ENCODE measurements around the gene GRB7.
"Not testable (repeated sequence)": the region's sequence is repeated elsewhere in the genome, so short reads cannot be mapped to it uniquely, and the experiment has no call there.

Gene GRB7

DNA sequence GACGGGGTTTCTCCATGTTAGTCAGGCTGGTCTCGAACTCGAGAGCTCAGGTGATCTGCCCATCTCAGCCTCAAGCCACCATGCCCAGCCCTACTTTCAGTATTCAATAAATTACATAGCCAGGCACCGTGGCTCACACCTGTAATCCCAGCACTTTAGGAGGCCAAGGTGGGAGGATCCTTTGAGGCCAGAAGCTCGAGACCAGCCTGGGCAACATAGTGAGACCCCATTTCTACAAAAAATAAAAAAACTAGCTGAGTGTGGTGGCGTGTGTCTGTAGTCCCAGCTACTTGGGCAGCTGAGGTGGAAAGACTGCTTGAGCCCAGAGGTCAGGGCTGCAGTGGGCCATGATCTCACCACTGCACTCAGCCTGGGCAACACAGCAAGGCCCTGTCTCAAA, 15.6 kb upstream of the GRB7 start:
- H3K9me3 ChIP-seq (ENCODE audit: control insufficient read depth, low read length) = no peaks in the 10 kb centered on the region
- peaks cover 66% of the 10 kb centered on the region for H3K36me3 ChIP-seq (ENCODE audit: control insufficient read depth, insufficient read depth, low read length)
- no peak overlapping the region for H3K27ac ChIP-seq (ENCODE audit: low read depth, low read length, severe bottlenecking)
- H3K4me3 ChIP-seq (ENCODE audit: extremely low read depth, insufficient read depth, low read length, poor library complexity, severe bottlenecking) = no peak overlapping the region
- H3K4me1 ChIP-seq (ENCODE audit: control insufficient read depth, insufficient read depth, low read length, poor library complexity, severe bottlenecking) = no peaks in the 10 kb centered on the region
- 75 to 100% methylated on average over 2 to 4 of the region's 6 CpGs for WGBS, 2 experiments (ENCODE audit: insufficient coverage in 2 of 2)

DNA sequence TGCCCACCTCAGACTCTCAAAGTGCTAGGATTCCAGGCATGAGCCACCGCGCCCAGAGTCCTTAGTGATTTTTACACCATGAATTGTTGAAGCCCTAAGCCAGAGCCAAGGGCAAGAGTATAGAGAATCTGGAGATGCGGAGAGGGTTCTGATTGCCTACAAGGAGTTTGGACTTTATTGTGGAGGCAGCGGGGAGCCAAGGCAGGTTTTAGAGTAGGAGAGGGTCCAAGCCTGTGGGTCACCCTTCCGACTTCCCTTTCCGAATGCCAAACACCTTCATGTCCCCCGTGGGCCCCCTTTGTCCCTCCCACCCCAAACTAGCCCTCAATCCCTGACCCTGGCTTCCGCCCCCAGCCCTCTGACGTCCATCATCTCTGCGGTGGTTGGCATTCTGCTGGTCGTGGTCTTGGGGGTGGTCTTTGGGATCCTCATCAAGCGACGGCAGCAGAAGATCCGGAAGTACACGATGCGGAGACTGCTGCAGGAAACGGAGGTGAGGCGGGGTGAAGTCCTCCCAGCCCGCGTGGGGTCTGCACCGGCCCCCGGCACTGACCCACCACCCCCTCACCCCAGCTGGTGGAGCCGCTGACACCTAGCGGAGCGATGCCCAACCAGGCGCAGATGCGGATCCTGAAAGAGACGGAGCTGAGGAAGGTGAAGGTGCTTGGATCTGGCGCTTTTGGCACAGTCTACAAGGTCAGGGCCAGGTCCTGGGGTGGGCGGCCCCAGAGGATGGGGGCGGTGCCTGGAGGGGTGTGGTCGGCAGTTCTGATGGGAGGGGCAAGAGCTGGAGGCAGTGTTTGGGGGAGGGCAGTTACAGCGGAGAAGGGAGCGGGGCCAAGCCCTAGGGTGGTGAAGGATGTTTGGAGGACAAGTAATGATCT, 14.5 kb upstream of the GRB7 start:
- H3K36me3 ChIP-seq (ENCODE audit: control insufficient read depth, insufficient read depth, low read length) = peaks cover 68% of the 10 kb centered on the region
- no peak overlapping the region for H3K4me3 ChIP-seq (ENCODE audit: extremely low read depth, insufficient read depth, low read length, poor library complexity, severe bottlenecking)
- no peaks in the 10 kb centered on the region for H3K9me3 ChIP-seq (ENCODE audit: control insufficient read depth, low read length)
- no peaks in the 10 kb centered on the region for H3K4me1 ChIP-seq (ENCODE audit: control insufficient read depth, insufficient read depth, low read length, poor library complexity, severe bottlenecking)
- H3K27ac ChIP-seq (ENCODE audit: low read depth, low read length, severe bottlenecking) = no peak overlapping the region
- WGBS, 2 experiments (ENCODE audit: insufficient coverage in 2 of 2) = 75 to 91% methylated on average over 15 to 28 of the region's 34 CpGs

DNA sequence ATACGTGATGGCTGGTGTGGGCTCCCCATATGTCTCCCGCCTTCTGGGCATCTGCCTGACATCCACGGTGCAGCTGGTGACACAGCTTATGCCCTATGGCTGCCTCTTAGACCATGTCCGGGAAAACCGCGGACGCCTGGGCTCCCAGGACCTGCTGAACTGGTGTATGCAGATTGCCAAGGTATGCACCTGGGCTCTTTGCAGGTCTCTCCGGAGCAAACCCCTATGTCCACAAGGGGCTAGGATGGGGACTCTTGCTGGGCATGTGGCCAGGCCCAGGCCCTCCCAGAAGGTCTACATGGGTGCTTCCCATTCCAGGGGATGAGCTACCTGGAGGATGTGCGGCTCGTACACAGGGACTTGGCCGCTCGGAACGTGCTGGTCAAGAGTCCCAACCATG, 13.0 kb upstream of the GRB7 start:
- 97 to 98% methylated on average over 10 to 13 of the region's 13 CpGs for WGBS, 2 experiments (ENCODE audit: insufficient coverage in 2 of 2)
- Histone ChIP-seq H3K36me3 (ENCODE audit: control insufficient read depth, insufficient read depth, low read length) (peaks cover 70% of the 10 kb centered on the region), H3K4me1 (ENCODE audit: control insufficient read depth, insufficient read depth, low read length, poor library complexity, severe bottlenecking) (no peaks in the 10 kb centered on the region), H3K4me3 (ENCODE audit: extremely low read depth, insufficient read depth, low read length, poor library complexity, severe bottlenecking) (no peak overlapping the region), H3K9me3 (ENCODE audit: control insufficient read depth, low read length) (no peaks in the 10 kb centered on the region), H3K27ac (ENCODE audit: low read depth, low read length, severe bottlenecking) (no peak overlapping the region)

DNA sequence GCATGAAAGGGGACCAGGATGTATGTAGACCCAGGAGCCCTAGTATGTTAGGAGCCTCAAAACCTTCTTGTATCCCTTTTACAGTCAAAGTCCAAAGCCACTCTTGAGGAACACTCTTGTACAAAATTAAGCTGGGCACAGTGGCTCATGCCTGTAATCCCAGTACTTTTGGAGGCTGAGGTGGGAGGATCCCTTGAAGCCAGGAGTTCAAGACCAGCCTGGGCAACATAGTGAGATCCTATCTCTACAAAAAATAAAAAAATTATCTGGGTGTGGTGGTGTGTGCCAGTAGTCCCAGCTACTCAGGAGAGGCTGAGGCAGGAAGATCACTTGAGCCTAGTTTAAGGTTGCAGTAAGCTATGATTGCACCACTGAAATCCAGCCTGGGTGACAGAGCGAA, 11.8 kb upstream of the GRB7 start:
- not testable (repeated sequence) for H3K4me3 ChIP-seq (ENCODE audit: extremely low read depth, insufficient read depth, low read length, poor library complexity, severe bottlenecking); H3K27ac ChIP-seq (ENCODE audit: low read depth, low read length, severe bottlenecking); H3K9me3 ChIP-seq (ENCODE audit: control insufficient read depth, low read length); H3K4me1 ChIP-seq (ENCODE audit: control insufficient read depth, insufficient read depth, low read length, poor library complexity, severe bottlenecking)
- H3K36me3 ChIP-seq (ENCODE audit: control insufficient read depth, insufficient read depth, low read length) = peaks cover 60% of the 10 kb centered on the region
- WGBS, 2 experiments (ENCODE audit: insufficient coverage in 2 of 2) = no CpG with 5 or more reads among the region's 1 CpG

DNA sequence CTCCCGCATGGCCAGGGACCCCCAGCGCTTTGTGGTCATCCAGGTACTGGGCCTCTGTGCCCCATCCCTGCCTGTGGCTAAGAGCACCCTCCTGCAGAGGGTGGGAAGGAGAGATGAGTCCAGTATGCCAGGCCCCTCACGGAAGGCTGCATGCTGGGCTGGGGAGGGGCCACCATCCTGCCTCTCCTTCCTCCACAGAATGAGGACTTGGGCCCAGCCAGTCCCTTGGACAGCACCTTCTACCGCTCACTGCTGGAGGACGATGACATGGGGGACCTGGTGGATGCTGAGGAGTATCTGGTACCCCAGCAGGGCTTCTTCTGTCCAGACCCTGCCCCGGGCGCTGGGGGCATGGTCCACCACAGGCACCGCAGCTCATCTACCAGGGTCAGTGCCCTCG, 11.1 kb upstream of the GRB7 start:
- Histone ChIP-seq H3K27ac (ENCODE audit: low read depth, low read length, severe bottlenecking) (no peak overlapping the region), H3K9me3 (ENCODE audit: control insufficient read depth, low read length) (no peaks in the 10 kb centered on the region), H3K36me3 (ENCODE audit: control insufficient read depth, insufficient read depth, low read length) (peaks cover 60% of the 10 kb centered on the region), H3K4me1 (ENCODE audit: control insufficient read depth, insufficient read depth, low read length, poor library complexity, severe bottlenecking) (no peaks in the 10 kb centered on the region), H3K4me3 (ENCODE audit: extremely low read depth, insufficient read depth, low read length, poor library complexity, severe bottlenecking) (no peak overlapping the region)
- WGBS, 2 experiments (ENCODE audit: insufficient coverage in 2 of 2) = 96 to 98% methylated on average over 7 to 8 of the region's 9 CpGs

DNA sequence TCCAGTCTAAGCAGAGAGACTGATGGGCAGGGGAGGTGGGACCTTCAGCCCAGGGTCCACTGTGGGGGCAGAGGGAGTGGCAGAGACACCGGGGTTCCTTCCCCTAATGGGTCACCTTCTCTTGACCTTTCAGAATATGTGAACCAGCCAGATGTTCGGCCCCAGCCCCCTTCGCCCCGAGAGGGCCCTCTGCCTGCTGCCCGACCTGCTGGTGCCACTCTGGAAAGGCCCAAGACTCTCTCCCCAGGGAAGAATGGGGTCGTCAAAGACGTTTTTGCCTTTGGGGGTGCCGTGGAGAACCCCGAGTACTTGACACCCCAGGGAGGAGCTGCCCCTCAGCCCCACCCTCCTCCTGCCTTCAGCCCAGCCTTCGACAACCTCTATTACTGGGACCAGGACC, 10.2 kb upstream of the GRB7 start:
- Histone ChIP-seq H3K27ac (ENCODE audit: low read depth, low read length, severe bottlenecking) (no peak overlapping the region), H3K4me1 (ENCODE audit: control insufficient read depth, insufficient read depth, low read length, poor library complexity, severe bottlenecking) (no peaks in the 10 kb centered on the region), H3K4me3 (ENCODE audit: extremely low read depth, insufficient read depth, low read length, poor library complexity, severe bottlenecking) (no peak overlapping the region), H3K36me3 (ENCODE audit: control insufficient read depth, insufficient read depth, low read length) (peaks cover 53% of the 10 kb centered on the region), H3K9me3 (ENCODE audit: control insufficient read depth, low read length) (no peaks in the 10 kb centered on the region)
- 88 to 92% methylated on average over 9 of the region's 10 CpGs for WGBS, 2 experiments (ENCODE audit: insufficient coverage in 2 of 2)

DNA sequence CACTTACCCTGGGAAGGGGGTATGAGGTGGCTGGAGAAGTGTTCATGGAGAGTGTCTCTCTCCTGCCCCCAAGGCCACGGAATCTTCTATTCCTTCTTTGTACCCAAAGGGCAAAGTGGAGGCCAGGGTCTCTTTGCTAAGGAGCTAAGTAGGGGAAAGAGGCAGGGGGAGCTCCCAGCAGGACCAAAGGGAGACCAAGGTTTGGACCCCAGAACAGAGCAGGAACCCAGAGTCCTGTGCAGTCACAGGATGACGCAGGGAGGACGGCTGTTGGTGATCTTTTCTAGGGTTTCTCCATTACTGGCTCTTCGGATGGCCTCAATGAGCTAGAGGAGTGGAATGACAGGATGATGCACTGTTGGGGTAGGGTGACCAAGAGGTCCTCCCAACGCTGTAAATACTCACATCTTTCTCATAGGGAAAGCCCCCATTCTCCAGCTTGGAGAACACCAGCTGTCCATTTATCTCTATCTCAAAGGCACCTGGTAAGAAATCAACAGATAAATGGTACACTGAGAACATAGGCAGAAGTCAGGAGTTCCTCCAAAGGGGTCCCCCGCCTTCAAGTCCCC, 8.4 kb upstream of the GRB7 start:
- peak overlapping the region; percentile 67 for H3K4me3 ChIP-seq (ENCODE audit: extremely low read depth, insufficient read depth, low read length, poor library complexity, severe bottlenecking)
- no peaks in the 10 kb centered on the region for H3K4me1 ChIP-seq (ENCODE audit: control insufficient read depth, insufficient read depth, low read length, poor library complexity, severe bottlenecking)
- WGBS, 2 experiments (ENCODE audit: insufficient coverage in 2 of 2) = 90 to 98% methylated on average over 3 to 4 of the region's 6 CpGs
- H3K27ac ChIP-seq (ENCODE audit: low read depth, low read length, severe bottlenecking) = no peak overlapping the region
- peaks cover 44% of the 10 kb centered on the region for H3K36me3 ChIP-seq (ENCODE audit: control insufficient read depth, insufficient read depth, low read length)
- H3K9me3 ChIP-seq (ENCODE audit: control insufficient read depth, low read length) = no peaks in the 10 kb centered on the region

DNA sequence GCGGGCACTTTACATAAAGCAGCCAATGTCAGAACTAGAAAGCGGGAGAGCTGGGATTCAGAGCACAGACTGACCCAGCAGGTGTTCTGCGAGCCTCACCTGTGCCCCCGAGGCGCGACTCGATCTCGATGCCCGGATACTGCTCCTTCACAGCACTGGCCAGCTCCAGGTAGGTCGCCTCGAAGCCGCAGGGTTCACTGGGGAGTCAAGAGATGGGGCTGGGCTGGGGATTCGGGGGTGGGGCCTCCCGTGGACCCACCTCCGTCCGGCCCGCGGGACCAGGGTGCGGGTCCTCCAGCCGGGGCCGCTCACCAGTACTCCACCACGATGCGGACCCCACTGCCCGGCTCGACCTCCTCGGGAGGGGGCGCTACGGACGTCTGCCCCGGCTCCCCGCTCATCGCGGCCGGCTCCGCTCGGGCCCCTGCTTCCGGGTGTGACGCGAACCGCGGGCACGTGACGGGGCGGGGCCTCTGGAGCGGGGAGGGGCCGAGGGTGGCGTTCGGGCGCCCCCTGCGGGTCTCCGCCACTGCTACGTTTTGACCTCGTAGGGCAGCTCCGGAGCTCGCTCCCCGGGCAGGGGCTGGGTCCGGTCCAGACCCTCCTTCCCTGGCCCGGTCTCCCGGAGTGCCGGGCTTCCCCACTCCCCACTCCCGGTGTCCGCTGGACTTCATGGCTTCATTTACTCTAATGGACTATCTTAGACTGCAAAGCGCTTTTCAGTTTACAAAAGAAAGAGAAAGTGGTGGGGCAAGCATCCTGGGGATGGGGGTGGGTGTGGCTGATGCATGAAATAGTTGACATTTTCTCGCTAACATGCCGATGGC, 7.4 kb upstream of the GRB7 start, which contains the start of gene MIEN1:
Gene MIEN1, minus strand, starts transcription at position 438 of the 827 bp plus-strand sequence. Its CDS starts 37 bp downstream, at position 401.
- Histone ChIP-seq H3K4me1 (ENCODE audit: control insufficient read depth, insufficient read depth, low read length, poor library complexity, severe bottlenecking) (no peaks in the 10 kb centered on the region), H3K36me3 (ENCODE audit: control insufficient read depth, insufficient read depth, low read length) (peaks cover 35% of the 10 kb centered on the region), H3K4me3 (ENCODE audit: extremely low read depth, insufficient read depth, low read length, poor library complexity, severe bottlenecking) (peak within 1 kb of the TSS; percentile 67), H3K27ac (ENCODE audit: low read depth, low read length, severe bottlenecking) (peak within 1 kb of the TSS; percentile 45), H3K9me3 (ENCODE audit: control insufficient read depth, low read length) (no peaks in the 10 kb centered on the region)
- 3 to 4% methylated on average over 47 to 48 of the region's 65 CpGs for WGBS, 2 experiments (ENCODE audit: insufficient coverage in 2 of 2)

DNA sequence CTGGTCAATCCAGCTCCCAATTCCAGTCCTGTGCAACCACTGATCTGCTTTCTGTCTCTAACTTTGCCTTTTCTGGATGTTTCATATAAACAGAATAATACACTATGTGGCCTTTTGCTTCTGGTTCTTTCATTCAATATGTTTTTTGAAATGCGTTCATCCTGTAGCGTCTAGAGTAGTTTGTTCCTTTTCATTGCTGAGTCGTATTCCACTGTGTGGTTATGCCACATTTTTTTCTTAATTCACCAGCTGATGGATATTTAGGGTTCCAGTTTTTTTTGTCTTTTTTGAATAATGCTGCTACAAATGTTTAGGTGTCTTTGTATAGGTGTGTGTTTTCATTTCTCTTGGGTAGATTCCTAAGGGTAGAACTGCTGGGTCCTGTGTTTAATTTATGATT, 5.2 kb upstream of the GRB7 start:
- Histone ChIP-seq H3K27ac (ENCODE audit: low read depth, low read length, severe bottlenecking) (no peak overlapping the region), H3K9me3 (ENCODE audit: control insufficient read depth, low read length) (no peaks in the 10 kb centered on the region), H3K4me1 (ENCODE audit: control insufficient read depth, insufficient read depth, low read length, poor library complexity, severe bottlenecking) (no peaks in the 10 kb centered on the region), H3K4me3 (ENCODE audit: extremely low read depth, insufficient read depth, low read length, poor library complexity, severe bottlenecking) (no peak overlapping the region), H3K36me3 (ENCODE audit: control insufficient read depth, insufficient read depth, low read length) (peaks cover 18% of the 10 kb centered on the region)
- 100% methylated on average over 3 of the region's 3 CpGs; no CpG with 5 or more reads in 1 of the 2 experiments for WGBS, 2 experiments (ENCODE audit: insufficient coverage in 2 of 2)

DNA sequence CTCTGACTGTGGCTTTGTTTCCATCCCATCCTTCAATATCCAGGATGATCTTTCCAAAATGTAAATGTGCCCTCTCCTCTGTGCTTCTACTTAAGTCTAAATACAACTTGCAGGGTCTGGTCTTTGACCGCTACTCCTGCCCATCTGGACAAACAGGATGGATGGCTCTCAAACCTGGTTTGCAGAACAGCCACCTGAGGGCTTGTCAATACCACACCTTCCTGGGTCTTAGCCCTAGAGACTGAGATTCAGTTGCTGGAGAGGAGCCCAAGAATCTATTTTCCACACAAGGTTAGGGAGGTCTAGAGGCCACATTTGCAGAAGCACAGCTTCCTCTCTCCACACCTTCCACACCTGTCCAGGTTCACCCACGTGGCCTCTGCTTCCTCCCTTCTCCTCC, 1.9 kb upstream of the GRB7 start:
- no peak overlapping the region for H3K4me3 ChIP-seq (ENCODE audit: extremely low read depth, insufficient read depth, low read length, poor library complexity, severe bottlenecking)
- H3K27ac ChIP-seq (ENCODE audit: low read depth, low read length, severe bottlenecking) = no peak overlapping the region
- H3K4me1 ChIP-seq (ENCODE audit: control insufficient read depth, insufficient read depth, low read length, poor library complexity, severe bottlenecking) = peaks cover 15% of the 10 kb centered on the region
- H3K36me3 ChIP-seq (ENCODE audit: control insufficient read depth, insufficient read depth, low read length) = no peaks in the 10 kb centered on the region
- 88 to 97% methylated on average over 2 of the region's 2 CpGs for WGBS, 2 experiments (ENCODE audit: insufficient coverage in 2 of 2)
- H3K9me3 ChIP-seq (ENCODE audit: control insufficient read depth, low read length) = no peaks in the 10 kb centered on the region
